Measurements from ENCODE around the gene AKAP8.
"Not testable (repeated sequence)": the region's sequence is repeated elsewhere in the genome, so short reads cannot be mapped to it uniquely, and the experiment has no call there.

AKAP8 gene

DNA sequence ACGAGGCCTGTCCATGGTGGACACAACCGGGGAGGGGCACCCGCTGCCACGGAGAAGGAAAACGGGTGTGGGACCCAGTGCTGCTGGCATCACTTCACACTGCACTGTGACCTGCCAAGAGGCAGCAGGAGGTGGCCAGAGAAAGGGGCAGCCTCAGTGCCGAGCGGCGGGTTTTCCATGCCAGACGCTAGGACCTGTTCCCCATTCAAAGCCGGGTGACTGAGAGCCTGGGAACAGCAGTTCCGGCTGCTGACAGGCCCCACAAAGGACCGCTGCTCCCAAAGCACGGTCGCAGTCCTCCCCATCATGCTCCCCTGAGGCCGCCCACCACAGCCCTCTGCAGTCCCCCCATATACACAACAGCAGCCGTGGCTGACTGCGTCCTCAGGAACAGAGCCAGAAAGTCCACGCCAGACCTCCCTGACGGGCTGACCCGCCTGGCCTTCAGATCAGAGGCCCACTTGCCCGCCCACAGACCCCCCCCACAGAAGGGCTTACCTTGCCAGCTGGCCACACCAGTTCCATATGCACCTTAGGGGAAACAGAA is 5.4 kb downstream of the AKAP8 start:
- DNase-seq: peak in 18 of 58 donors; percentile 2 to 60 (median 20)

DNA sequence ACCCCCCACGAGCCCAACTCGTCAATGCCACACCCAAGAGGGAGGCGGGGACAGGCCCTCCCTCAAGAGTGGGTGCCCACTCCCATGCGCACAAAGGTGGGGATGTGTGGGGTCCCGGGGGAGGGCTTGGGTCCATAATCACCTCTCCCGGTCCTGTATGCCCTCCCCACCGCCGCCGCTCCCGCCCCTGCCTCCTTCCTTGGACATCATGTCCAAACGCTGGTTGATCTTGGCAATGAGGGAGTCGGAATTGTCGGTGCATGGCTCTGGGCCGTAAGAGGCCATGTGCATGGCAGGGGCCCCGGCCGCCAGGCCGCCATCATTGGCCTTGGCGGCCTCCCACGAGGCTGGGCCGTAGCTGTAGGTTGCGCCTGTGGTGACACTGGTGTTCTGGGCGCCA is 5.9 kb downstream of the AKAP8 start:
- no peak for DNase-seq

DNA sequence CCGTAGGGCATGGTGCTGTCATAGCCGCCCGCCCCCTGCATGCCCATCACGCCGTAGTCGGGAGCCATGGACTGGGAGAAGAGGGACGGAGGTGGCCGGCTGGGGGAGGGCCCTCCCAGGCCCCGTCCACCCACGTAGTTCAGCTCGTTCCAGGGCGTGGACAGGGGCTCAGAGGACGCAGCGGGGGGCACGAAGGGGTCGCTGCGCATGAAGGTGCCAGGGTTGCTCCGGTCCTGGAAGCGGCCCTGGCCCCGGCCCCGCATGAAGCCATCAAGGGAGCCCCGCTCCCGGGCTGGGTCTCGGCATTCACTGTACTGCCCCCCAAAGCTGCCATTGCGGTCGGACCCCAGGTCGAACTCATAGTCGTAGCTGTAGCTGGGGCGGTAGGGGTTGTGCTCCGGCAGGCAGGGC is 6.7 kb downstream of the AKAP8 start:
- no peak for DNase-seq

DNA sequence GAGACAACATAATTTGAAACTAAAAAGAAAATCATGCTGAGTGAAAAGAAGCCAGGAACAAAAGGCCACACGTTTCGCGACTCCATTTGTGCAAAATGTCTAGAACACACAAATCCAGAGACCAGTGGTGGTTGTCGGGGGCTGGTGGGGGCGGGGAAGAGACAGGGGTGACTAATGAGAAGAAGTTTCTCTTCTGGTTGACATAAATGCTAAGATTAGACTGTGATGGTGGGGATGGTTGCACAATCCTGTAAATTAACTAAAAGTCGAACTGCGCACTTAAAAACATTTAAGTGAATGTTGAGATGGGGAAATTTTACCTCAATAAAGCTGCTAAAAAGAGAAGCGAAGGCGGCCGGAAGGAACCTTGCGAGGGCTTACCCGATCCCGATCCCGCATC is 7.1 kb downstream of the AKAP8 start:
- DNase-seq: no peak

DNA sequence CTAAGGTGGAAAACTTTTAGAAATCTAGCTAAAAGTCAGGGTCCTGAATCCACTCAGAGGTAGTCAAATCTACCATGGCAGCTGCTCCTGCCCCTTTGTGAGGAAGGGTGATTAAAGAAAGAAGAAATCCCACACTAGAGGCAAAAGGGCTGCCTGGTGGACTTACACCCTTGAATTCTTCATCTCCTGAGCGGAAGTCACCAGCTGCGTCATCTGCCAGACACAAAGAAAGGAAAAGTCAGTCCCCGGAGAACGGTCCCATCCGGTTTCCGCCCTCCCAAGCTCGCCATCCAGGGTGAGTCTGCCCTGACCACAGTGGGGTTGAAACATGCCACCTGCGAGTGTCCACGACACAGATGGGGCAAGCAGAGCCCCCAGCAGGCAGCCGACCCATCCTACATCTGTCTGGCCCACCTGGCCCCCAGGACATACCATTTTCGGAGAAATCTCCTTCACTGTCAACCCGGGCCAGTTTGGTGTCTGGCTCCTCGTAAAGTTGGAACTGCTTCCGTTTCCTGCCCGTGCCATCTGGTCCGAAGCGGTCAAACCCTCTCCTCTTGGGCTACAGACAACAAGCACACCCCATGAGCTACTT is 7.7 kb downstream of the AKAP8 start:
- DNase-seq: no peak

DNA sequence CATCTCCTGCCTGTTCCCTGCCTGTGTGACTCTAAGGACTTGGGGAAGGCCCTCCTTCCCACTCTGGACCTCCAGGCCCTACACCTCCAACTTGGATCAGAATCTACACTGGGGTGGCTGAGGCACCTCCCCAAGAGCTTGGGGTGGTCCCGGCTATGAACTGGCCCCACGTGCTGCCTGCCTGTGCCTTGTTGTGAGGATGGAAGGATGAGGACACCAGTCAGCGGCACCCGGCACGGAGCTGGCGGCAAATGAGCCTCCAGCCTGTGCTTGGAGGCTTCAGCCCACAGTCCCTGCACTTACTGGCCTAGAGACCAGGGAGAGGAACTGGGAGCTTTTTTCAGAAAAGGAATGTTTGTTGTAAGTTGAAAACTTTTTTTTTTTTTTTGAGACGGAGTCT is 8.5 kb downstream of the AKAP8 start:
- no peak for DNase-seq

DNA sequence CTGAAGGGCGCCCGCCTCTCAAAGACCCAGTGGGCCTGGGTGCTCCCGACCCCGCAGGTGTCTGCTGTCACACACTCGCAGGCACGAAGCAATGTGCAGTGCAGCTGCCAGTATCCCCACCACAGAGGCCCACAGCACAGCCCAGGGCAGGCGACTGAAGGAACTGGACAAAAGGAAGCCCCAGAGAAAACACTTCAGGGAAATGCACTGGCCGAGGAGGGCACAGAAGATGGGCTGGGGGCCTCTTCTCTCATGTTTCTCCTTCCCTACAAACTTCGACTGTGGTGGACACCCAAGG is 10.0 kb downstream of the AKAP8 start:
- DNase-seq: no peak

DNA sequence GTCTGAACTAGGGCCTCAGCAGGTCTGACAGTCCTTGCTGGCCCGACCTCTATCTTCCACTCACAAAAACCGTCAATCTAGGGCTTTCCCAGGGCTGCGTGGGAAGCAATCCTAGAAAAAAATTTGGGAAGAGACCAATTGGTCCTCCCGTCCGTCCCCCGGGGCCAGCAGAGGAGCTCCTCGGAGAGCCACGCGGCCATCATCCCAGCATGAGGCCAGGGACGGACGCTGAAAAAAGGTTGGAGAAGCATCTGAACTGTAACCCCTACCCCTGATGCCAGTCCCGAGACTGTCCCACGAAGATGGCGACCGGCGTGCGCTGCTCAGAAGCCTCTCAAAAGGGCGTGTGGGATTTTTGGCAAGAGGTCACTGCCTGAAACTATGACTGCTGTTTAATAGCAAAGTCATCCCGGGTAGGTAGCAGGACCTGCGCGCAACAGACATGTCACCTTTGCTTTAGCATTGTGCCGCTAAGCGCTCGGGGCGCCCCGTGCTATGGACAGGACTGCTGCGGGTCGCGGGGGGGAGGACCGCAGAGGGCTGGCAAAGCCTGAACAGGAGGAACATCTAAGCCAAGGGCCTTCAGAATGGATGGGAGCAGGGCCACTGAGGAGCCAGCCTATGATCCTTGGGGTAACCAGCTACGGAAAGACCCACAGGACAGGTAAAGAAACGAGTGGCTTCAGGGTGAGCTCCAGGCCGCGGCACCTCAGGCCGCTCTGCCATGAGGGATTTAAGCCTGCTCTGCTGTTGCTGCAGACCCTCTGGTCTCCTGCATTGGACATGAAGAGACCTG is 10.6 kb downstream of the AKAP8 start:
- DNase-seq: no peak

DNA sequence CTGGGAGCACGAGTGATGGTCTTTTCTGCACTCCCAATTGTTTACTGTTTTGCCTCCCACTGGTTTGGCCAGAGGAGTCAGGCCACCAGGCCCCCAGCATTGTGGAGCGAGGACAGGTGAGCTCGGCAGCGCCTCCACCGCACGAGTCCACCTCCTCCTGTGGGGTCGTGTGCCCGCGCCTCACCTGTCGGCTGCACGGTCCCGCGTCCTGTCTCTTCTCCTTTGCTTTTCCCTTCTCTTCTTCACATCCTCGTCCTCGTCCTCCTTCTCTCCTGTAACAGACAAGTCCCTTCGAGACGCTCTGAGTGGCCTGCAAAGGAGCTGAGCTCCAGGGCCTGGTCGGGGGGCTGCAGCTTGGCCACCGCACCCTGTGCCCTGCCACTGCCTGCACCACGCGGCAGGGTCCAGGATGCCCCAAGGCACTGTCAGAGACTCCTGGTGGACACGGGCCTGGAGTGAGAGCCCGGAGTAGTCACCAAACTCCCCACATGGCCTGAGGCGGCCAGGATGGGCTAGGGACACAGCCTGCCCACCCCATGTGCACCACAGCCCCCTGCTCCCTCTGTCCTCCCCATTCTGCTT is 11.4 kb downstream of the AKAP8 start:
- DNase-seq: no peak

DNA sequence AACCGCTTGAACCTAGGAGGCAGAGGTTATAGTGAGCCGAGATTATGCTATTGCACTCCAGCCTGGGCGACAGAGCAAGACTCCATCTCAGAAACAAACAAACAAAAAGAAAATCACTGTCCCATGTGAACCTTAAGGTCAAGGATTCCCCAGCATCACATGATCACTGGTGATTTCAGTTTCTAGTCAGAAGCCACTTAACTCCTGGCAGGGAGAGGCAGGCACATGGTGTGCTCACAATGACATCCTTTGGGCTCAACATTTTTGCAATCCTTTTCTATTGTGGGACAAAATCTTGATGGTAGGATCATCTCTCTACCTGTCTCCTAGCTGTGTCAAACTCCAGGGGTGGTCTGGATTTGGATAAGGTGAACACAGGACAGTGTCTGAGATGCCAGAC is 12.1 kb downstream of the AKAP8 start:
- DNase-seq: no peak

DNA sequence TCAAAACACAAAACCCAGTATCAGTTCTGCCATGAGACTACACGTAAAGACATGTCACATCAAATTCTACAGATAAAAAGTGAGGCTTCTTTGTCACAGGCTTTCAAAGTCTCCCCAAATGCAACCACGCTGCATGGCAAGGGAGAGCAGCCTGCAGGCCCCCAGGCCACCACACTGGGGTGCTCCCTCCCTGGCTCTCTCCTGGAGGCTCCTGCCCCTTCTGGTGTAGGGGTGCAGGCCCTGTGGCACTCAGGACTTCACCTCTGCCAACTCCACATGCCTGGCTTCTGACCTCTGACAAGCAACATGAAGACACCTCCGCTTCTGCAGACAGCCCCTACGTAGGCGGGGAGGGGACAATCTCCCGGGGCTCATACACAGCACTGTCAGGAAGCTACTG is 14.3 kb downstream of the AKAP8 start:
- no peak for DNase-seq

DNA sequence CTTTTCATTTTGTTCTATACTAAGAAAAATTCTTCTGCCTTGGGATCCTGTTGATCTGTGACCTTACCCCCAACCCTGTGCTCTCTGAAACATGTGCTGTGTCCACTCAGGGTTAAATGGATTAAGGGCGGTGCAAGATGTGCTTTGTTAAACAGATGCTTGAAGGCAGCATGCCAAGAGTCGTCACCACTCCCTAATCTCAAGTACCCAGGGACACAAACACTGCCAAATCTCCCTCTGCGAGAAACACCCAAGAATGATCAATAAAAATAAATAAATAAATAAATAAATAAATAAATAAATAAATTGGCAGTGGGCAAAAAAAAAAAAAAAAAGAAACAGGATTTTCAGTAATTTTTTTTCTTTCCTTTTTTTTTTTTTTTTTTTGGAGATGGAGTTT is 15.8 kb downstream of the AKAP8 start:
- DNase-seq: not testable (repeated sequence)

DNA sequence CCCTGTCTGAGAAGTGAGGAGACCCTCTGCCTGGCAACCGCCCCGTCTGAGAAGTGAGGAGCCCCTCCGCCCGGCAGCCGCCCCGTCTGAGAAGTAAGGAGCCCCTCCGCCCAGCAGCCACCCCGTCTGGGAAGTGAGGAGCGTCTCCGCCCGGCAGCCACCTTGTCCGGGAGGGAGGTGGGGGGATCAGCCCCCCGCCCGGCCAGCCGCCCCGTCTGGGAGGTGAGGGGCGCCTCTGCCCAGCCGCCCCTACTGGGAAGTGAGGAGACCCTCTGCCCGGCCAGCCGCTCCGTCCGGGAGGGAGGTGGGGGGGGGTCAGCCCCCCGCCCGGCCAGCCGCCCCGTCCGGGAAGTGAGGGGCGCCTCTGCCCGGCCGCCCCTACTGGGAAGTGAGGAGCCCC is 16.5 kb downstream of the AKAP8 start:
- not testable (repeated sequence) for DNase-seq

DNA sequence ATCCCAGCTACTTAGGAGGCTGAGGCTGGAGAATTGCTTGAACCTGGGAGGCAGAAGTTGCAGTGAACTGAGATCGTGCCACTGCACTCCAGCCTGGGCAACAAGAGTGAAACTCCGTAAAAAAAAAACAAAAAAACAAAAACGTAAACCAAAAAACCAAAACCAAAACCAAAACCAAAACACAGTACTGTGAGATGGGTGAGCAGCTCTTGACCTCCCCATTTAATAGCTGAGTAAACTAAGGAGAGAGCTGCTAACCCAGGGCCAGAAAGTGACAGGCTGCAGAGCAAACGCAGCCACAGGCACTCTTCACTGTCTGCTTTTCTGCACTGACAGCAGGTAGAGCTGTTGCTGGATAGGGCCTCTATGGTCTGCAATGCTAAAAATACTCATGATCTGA is 19.6 kb downstream of the AKAP8 start:
- DNase-seq: not testable (repeated sequence)

DNA sequence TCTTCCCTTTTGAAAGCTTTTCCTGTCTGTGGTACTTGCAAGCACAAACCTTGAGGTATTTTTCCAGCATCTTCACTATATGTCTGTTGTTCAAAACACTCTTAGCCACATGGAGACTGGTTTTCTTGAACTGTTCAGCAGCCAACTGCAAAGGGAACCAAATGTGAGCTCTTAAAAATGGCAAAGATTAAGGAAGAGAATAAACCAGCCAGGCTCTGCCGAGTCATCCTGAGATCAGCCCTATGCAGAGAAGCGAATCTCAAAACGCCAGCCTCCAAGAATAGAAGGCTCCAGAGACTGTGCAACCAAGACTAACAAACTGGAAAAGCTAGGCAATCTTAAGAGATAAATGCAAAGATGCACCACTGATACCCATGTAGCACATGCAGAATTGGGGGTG is 20.7 kb downstream of the AKAP8 start:
- DNase-seq: peak in 16 of 58 donors; percentile 1 to 42 (median 14)

DNA sequence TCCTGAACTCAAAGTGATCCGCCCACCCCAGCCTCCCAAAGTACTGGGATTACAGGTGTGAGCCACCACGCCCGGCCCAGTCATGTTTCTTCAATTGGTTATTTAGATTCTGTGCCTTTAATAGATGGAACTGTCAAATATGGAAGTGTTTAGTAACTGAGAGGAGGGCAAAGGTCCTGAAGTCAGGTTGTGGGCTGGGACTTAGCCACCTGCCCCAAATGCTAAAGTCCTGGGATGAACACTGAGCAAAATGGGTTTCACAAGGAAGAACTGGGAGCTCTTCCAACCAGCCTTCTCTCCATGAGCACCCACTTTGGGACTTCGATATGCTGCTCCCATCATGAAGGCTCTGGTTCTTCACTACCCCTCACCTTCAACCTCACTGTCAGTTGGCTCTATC is 21.7 kb downstream of the AKAP8 start:
- no peak for DNase-seq

DNA sequence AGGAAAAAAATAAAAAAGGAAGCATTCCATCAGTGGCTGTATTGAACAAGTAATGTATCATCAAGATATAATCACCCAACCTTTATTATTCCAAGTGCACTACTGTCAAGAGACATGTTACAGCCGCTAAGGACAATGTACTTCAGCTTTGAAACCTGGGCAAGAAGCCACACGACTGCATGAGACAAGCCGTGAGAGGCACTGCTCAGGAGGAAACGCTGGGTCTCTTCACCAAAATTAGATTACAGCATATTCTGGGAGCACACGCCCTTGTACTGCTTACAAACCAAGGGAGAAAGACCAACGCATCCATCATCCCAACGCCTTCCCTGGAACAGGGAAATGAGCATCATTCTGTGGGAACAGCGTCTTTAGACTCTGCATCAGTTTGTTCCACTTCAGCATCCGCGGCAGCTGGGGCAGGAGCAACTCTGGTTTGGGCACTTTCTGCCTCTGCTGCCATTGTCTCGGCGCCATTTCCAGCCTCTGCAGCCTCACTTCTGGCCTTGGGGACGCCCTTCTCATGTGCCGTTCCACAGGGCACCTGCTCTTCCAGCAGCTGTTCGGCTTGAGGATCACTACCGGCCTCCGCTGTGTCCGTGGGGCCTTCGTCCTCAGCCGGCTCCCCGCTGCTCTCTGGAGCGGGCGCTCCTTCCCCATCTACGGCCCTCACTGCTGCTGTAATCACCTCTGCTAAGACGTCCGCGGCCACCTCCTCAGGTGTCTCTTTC is 24.9 kb downstream of the AKAP8 start:
- peak in 4 of 58 donors; percentile 6 to 16 (median 16) for DNase-seq

DNA sequence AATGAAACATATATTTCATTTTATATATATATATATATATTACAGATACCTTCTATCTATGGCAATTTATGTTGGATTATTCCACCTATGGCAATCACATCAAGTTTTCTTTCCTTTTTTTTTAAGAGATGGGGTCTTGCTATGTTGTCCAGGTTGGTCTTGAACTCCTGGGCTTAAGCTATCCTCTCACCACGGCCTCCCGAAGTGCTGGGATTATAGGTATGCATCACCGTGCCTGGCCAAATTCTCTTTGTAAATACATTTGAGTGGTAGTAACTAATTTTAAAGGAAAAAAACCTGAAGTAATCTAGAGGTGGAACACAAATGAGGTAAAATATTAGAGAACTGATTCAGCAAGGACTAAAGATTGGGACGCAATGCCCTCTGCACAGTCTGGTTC is 25.7 kb downstream of the AKAP8 start:
- DNase-seq: no peak

DNA sequence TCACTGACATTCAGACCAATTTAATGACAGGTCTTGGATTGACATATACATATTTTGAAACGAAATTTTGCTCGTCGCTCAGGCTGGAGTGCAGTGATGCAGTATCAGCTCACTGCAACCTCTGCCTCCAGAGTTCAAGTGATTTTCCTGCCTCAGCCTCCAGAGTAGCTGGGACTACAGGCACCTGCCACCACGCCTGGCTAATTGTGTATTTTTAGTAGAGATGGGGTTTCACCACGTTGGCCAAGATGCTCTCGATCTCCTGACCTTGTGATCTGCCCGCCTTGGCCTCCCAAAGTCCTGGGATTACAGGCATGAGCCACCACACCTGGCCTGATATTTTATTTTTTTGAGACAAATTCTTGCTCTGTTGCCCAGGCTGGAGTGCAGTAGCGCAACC is 27.1 kb downstream of the AKAP8 start:
- DNase-seq: not testable (repeated sequence)

DNA sequence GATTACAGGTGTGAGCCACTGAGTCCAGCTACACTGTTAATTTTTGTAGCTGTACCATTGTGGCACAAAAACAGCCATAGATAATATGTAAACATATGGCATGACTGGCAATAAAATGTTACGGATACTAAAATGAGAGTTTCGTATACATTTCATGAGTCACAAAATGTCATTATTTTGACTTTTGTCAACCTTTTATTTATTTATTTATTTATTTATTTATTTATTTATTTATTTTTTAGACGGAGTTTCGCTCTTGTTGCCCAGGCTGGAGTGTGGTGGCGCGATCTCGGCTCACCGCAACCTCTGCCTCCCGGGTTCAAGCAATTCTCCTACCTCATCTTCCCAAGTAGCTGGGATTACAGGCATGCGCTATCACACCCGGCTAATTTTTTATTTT is 38.3 kb downstream of the AKAP8 start:
- not testable (repeated sequence) for DNase-seq

DNA sequence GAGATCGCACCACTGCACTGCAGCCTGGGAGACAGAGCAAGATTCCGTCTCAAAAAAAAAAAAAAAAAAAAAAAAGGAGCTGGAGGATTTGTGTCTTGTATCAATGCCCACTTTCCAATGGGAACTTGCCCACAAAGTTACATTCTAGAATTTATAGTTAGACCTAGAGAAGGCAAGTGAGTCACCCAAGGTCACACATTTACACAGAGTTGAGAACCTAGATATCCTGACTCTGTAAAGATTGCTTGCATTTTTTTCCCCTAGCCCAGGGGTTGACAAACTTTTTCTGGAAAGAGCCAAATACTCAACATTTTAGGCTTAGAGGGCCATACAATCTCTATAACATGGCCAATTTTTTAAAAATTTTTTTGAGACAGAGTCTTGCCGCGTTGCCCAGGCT is 39.5 kb downstream of the AKAP8 start:
- DNase-seq: no peak

DNA sequence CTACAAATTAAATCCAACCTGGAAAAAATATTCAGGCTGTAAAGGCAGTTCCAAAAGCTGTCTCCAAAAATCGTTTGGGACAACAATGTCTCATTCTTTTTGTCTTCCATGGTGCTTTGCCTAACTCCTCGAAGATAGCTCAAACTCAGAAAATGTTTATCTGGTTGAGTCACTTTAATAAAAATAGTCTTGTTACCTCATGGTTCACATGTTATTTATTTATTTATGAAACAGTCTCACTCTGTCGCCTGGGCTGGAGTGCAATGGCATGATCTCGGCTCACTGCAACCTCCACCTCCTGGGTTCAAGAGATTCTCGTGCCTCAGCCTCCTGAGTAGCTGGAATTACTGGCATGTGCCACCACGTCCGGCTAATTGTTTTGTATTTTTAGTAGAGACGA is 42.4 kb downstream of the AKAP8 start:
- no peak for DNase-seq
